Activated CD4-positive, alpha-beta T cell treated with anti-CD3 and anti-CD28 coated beads for 1 hour (primary cell): ENCODE data around the gene KIAA0040.

Source experiments
- DNase-seq: peaks from one replicate; pipeline ENCODE4 v3.0.0-alpha.2; 2020

Gene KIAA0040

DNA sequence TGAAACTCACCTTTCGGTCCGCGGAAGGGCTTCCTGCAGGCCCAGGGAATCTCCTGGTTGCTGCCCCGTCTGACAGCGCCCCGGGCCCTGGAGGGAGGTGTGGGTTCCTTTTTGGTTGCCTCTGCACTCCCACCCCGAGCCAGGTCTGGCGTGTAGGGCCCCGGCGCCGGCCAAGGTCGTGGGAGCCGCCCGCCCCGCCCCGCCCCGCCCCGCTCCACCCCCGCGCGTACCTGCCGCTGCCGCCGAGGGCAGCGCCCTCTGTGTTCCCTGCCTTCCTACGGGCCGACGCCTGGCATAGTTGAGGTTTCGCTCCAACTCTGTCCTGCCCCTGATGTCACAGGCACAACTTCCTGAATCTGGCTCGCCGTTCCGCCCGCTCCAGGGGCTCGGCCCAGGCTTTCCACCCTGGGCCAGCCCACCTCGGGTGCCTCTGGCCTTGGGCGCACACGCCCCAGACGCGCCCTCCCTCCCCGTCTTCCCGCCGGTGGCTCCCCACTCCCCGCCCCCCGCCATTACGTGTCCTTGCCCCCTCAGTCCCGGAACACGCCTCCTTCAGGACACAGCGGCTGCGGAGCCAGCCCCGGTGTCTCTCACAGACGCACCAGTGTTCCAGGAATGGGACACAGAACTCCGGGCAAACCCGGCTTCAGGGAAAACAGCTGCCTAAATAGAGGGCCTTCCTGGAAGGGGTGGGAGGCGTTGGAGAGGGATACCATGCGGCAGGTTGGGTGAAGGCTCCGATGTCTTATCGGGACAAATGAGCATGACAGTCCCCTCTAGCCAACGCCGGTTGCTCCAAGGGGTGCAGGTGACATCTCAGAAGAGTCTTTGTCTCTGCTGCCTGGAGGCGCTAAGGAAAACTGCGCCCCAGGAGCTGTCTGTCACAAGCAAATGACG lies at the start of gene KIAA0040:
Gene KIAA0040 (minus strand): TSS at position 147 of the 897 bp plus-strand sequence. CDS start 31,763 bp downstream, outside the sequence.
- DNase-seq, result peak; percentile 36

DNA sequence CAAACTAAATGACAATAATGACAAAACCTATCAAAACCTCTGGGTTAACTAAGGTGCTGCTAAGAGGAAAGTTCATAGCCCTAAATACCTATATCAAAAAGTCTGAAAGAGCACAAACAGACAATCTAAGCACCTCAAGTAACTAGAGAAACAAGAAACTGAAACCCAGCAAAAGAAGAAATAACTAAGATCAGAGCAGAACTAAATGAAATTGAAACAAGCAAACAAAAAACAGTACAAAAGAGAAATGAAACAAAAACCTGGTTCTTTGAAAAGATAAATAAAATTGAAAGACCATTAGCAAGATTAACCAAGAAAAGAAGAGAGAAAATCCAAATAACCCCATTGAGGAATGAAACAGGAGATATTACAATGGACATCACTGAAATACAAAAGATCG lies 44.8 kb upstream of the KIAA0040 start:
- no peak for DNase-seq

DNA sequence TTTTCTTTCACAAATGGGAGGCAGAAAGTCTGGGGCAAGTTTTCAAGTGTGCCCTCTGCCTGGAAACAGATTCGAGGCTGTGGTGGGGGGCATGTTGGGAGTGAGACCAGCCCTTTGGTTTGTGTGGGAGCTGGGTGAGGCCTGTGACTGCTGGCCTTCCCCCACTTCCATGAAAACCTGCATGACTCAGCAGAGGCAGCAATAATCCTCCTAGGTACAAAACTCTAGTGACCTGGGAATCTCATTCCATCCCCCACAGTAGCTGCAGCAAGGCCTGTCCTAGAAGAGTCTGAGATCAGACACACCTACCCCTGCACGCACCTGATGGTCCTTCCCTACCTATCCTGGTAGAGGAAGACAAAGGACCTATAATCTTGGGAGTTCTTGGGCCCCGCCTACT lies 42.1 kb upstream of the KIAA0040 start:
- no peak for DNase-seq

DNA sequence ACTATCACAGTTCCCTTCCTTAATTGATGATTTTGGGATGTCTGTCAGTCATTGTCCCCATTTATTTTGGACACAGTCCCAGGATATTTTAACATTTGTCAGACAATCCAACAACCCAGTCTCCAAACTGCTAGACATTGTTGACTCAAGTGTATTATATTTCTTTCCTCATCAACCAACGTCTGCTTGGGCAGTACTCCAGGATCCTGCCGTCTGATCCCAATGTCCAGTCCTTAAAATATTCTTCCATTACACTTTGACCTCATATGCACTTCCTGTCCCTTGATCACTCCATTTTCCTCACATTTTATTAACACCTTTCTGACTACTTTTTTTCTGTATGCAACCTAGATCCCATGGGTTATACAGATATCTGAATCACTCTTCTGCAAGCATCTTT lies 39.8 kb upstream of the KIAA0040 start:
- DNase-seq, result no peak

DNA sequence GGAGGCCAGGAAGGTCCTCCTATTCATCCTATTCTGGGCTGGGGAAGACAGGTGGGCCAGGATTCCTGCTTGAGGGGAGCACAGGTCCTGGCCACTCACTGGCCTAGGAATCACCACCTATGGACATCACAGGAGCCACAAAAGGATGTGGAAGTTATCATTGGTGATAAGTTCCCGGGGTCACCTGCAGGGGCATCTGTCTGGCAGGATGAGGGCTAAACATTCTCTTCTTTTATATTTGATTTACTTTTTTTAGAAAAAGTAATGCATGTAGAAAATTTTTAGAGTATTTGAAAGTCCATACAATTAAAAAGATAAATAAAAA lies 33.2 kb upstream of the KIAA0040 start:
- no peak for DNase-seq

DNA sequence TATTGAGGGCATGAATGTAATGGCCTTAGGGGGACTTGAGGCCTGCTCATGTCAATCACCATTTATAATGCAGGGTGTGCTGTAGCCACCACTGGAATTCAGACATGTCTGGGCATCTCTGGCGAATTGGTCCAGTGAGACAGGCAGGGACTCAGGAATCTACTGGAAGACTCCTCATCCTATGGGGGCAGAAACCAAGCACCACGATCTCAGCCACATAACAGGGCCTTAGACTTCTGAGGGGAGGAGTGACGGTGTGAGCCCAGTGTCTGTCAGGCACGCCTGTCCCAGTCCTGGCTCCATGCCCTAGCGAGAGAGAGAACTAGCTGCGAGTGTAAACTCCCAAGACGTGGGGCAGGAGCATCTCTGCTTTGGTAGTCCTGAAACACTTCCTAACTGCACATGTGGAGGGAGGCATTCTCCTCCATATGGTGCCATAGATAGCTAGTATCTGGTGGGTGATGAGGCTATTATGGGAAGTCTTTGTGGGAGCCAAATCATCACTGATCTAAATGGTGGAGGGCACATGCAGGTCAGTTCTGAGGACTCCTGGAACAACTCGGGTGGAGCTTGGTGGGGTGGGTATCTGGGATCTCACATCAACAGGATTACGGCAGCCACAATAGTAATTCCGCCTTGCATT lies 29.8 kb upstream of the KIAA0040 start:
- DNase-seq, result no peak

DNA sequence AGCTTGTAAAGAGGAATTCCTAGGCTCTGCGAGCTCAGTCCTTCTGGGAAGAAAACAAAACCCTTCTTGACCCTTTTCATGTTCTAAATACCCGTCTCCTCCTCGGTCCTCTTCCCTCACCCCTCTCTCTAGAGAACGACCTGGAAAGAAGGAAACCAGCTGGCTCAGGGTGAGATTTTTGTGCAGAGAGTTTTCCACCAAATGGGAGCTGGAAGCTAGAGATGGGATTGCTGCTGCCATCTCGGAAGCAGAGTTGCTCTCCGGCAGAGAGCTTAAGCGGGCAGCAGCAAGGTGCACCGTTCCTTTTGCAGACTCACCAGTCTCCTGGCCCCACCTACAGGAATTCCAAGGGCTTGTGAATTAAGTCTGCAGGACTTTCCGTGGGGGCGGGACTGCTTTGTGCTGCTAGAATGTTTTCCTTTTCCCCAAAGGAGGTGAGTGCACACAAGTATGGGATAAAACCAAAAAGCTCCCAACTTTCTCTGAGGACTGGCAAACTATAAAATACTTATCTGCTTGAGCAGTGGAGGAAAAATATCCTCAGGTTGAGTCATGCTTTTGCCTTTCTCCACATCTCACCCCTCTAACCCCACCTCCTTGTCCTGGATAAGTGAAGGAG lies 29.1 kb upstream of the KIAA0040 start:
- no peak for DNase-seq

DNA sequence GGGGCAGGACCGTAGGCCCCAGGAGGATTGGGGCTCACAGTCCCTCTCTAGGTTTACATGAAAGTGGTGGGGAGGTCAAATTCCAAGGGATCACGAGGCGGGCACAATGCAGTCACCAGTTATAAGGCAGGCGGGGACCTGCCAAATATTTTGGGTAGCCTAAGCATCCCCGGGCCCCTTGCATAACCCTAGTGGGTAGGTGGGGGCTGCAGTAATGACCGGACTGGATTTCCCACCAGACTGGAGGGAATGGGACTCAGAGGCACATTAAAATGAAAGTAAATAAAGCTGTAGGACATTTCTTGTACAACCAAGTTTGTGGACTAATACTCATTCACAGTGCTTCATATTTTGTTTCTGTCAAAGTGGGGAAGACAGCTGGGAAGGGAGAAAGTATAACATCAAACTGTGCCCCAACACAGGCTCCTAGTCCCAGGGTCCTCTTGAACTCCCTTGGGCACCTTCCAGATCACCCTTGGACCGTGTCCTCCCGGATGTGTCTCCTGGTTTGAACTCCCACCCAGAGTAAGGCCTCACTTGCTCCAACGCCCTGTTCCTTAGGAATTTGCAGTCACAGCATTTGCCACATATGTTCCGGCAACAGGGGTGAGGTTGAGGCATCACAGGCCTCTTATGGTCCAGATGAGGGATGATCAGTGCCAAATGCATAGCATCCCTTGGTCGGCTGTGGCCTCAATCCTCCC lies 28.4 kb upstream of the KIAA0040 start:
- no peak for DNase-seq

DNA sequence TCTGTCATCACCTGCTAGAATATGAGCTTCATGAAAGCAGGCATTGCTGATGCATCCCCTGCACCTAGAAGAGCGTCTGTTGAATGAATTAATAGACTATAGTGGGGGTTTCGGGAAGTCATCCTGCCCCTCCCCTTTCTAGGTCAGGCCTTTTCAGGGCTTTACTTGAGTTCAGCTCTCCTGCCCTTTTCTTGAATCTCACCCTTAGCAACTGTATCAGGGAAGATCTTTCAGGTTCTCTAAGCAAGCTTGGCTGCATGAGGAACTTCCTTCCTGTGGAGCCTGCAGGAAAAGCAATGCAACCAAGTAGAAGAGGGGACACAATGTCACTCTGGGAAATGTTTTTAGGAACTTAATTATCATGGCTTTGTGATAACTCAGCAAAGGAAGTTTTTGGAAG lies 27.2 kb upstream of the KIAA0040 start:
- no peak for DNase-seq

DNA sequence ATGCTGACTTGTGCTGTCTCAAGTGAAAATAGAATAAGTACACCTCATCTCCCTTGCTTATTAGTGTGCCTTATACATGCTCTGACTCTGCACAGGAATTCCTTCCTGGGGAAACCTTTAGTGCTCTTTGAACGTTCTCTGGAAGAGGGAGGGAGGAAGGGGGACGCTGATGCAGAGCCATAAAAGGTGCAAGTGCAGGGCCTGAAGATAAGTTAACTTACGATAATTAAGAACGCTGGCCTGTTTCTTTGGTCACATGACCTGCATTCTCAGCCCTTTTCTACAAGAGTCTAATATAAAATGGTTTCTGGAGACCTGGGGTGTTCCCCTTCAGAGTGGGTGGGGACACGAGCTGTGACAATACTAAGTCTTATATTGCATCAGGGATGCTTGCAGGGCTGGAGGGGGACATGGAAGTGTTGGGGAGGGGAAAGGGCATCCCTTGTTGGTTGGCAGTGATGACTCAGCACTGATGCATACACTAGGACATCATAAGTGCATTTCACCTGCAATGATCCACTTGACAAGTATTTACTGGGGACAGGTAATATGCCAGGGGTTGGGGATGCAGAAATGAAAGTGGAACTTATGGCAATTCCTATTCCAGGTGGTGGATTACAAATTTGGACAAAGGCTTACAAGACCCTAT lies 26.3 kb upstream of the KIAA0040 start:
- no peak for DNase-seq

DNA sequence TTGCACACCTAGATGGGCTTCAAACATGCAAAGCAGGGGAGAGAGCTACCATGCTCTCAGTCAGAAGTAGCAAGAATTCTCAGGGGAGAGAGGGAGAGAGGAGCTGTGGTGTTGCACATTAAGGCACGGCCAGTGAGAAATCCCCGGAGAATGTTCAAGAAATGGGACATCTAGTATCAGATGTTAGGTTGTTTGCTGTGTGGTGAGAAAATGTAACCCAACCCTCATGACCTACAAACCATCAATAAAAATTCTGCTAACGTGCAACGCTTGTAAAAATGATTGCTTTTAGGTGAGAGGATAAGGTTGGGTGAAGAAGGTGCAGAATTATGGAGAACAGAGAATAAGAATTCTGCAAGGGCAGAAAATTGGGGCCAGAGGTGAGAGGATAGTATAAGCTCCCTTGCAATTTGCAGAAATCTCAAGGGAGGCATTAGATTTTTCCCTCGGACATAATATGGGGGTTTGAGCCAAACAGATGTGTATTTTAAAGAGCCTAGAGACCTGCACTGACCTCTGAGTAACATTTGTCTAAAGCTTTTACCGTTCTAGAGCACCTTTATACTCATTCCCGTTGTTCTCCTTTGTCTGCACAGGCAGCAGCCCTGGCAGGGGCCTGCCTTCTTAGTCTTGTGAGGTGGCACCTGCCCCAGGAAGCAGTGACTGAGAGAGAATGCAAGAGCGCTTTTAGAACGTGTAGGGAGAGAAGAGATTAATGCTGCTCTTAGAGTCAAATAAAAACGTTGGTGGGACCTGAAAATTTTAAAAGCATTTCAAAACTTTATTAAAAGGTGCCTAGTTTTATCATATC lies 25.4 kb upstream of the KIAA0040 start:
- DNase-seq, result no peak

DNA sequence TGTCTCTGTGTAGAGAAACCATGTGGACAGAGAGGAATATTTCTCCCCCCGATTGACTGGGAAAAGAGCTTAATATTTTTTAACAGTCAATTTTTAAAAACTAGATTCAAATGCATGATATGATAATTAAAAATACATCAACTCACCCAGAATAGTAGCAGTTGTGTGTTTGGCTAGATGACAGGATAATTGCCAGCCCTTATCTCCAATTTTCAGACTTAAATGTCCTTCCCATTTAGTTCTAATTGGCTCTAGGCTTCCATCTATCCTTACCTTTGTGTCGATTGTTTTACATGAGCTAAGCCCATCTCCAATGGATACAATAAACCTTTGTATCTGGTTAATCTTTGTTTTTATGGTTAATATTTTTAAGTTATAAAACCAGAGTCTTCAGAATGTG lies 23.9 kb upstream of the KIAA0040 start:
- DNase-seq, result no peak

DNA sequence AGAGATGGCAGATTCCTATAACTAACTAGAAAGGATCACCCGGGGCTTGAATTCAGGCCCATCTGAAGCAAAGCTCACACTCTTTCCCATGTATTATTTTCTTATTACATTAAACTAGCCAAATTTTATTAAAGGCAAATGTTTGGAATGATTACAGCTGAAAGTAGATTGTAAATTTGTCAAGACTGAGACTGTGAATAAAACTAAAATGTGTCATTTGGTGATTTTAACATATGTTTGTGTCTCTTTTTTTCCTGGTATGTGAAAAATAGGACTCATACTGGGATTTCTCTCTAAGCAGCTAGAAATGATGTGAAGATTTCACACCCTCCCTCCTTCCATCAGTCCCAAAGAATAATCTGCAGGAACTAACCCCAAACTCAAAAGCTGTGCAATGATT lies 19.1 kb upstream of the KIAA0040 start:
- no peak for DNase-seq

DNA sequence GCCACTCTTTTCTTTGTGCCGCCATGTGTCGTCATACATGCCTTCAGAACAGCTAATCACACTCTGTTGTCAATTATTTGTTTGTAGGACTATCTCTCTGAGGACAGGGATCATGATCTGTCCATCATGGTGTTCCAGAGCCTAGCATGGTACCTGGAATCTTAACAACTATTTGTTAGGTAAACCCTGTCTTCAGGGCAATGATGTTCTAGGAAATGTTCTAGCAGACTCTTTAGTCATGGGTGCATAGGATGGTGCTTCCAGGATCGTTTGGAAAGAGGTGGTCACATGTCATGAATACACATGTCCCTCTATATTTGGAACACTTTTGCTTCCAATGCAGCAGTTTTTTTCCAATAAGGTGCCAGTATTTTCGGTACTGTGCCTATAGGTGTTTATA lies 18.2 kb upstream of the KIAA0040 start:
- no peak for DNase-seq

DNA sequence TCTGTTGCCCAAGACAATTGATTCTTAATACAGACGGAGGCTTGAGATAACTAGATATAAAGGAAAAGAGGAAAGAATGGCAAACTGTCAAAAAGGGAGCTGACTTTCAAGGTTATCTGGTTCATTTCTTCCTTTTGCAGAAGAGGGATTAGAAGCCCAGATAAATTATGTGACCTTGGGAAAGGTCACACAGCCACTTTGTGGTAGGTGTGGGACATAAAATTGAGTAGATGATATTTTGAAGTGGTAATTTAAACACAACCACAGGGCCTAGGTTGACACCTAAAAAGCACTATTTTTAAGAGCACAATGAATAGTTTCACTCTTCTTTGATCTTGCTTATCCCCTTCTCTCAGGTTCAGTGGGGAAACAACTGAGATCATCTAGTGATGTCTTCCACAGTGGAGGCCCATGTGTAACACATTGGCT lies 16.9 kb upstream of the KIAA0040 start:
- no peak for DNase-seq

DNA sequence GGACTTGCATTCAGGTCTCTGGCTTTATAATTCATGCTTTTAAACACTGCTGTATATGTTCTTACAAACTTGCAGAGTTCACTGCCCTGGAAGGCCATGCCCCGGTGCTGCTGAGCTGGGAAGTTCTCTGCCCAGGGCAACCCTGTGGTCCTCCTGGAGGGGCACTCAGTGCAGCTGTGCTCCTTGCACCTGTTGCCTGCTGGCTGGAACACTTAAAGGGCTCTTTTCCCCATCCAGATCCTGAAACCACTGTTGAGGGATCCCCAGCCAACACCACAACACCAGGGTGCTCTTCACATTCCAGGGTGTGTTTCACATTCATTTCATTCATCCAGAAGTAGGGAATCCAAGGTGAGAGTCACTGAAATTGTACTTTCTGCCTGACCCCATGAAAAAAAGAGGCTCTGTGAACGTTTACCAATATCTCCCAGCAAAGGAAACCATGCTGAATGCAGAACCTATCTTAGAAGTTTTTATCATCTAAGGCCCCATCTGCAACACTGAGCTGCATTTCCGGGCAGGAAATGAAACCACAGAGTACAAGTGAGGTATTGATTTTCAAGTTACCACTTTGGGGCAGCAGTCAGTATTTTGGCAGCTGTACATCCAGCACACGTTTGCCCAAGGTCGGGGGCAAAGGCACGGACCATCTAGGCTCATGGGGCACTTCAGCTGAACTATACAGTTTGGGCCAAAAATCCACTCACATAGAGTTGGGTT lies 16.4 kb upstream of the KIAA0040 start:
- peak; percentile 24 for DNase-seq

DNA sequence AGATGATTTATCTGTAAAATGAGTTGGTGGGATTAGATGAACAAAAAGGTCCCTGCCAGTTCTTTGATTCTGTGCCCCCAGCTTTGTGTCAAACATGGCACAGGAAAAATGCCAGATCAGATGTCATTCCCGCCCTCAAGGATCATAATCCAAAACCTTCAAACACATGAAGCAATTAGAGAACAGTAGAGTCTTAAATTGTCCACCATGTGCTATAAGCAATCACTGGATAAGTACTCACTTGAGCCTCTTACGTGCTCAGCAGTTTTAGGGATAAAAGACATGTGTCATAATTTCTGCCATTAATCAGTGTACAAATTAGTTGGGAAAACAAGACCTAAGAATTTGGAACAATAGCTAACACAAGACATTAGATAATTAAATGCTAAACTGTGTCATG lies 15.4 kb upstream of the KIAA0040 start:
- no peak for DNase-seq

DNA sequence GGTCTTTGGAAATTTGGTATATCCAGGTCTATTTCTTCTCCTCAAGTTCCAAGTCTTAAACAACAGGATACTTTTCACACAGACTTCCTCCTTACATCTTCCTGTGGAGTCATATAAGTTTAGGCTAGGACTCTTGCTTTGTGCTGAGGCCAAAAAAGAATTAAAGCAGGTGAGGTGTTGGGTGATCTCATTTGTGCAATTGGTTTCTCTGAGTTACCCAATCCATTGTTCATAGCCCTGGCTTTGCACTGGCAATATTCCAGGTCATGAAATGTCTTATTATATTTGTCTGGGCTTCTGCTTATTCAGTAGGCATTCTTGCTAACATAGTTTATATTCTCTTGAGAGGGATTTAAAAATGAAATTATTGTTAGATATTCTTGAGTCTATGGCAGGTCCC lies 14.1 kb upstream of the KIAA0040 start:
- DNase-seq, result no peak

DNA sequence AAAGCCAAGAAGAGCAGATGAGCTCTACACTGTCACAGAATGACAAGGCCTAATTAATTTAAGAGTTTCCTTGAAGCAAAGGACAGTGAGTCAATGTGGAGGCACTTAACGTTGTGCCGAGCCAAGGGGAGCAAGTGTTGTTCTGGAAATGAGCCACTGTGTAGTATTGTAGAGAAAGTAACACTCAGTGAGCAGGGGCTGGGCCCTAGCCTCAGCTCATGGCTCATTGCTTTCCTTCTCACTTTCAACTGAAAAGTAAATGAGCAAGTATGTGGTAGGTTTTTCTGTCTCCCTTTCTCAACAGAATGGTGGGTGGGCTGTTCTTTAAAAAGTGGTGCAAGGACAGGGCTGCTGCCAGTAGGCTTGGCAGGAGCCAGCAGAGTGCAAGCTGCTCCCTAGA lies 11.8 kb upstream of the KIAA0040 start:
- no peak for DNase-seq

DNA sequence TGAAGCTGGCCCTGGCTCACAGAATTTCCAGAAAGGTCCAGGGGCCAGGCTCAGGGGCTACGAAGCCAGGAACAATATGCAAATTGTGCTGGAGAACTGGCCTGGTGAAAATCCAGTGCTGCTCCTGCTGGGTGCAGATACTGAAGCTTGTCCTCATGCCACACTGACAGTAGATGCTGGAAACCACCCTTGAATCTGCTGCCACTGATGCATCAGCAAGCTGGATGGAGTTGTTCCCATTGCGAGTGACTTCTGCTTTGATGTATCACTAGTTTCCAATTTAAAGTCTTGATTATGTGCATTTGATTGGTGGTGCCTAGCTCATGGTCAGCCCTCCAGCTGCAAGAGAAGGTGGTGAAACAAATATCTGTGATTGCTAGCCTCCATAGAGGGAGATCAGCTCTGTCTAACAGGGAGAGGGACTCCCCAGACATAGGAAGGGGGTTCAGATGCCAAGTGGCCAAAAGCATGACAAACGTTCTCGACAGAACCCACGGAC lies 11.0 kb upstream of the KIAA0040 start:
- DNase-seq, result no peak
